NCI-H510A (cell line): ENCODE measurements around the gene ASCC2.
"Not testable (repeated sequence)": the region's sequence is repeated elsewhere in the genome, so short reads cannot be mapped to it uniquely, and the experiment has no call there.

Source experiments
- DNase-seq: peaks from one replicate; lab custom pipeline; 2025; lab: John Stamatoyannopoulos, UW

ASCC2 gene

GRCh38 chr22:29837741-29838598 is at the start of gene ASCC2:
ASCC2 (minus strand) TSS chr22:29838274; CDS start chr22:29832325, 5,949 bp downstream.
- peak; percentile 93 for DNase-seq

DNA sequence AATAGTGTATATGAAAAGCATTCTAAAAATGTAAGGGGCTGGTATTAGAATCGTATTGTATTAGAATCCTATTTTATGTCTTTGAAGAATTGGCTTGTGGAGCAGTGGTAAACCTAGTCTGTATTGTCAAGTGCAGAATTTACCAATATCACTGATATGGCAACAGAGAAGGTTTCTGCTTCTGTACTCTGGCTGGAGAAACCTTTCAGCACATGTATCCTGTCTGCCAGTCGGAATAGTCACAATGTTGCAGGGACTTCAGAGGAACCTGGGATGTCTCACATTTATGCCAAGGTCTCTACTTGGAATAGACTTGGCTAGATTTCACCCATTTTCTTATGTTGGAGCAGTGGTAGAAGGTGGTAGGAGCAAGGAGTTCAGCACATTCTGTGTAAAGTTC is 49.3 kb upstream of the ASCC2 start:
- no peak for DNase-seq

DNA sequence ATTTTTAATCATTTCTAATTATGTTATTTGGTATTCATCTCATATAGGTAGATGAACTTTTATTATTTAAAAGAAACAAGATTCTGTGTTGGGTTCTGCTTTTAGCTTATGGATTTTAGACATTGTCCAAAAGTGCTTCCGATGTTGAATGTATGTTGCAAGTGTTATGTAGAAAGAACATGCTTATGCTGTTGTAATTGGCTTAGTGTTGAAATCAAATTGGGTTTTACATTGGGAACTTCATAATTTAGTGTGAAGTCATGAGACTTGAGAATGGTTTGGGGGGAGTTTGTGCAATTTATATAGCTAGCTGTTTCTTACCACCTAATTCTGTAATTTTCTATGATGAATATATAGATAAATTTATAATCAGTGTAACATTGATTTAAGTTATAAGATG is 48.5 kb upstream of the ASCC2 start:
- DNase-seq, result no peak

DNA sequence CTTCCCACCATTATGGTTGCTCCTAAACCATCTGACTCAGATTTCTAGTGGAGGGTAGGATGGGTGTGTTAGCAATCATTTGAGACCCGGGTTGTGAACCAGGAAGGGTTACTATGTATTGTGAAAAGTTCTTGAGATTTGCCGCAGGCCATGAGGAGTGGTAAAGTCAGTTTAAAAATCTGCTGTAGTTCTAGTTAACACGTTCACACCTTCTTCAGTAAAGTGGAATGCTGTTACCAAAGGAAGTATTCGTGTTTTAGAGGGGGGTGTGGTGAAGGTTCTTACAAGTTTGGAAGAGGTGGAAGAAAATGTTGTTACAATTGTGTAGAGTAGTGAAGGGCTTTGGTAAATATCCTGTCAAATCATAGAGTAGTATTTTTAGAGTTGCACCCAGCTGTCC is 47.5 kb upstream of the ASCC2 start:
- no peak for DNase-seq

- no peak for DNase-seq
These were observed 45.7 kb upstream of the ASCC2 start for GRCh38 chr22:29883775-29884097.

DNA sequence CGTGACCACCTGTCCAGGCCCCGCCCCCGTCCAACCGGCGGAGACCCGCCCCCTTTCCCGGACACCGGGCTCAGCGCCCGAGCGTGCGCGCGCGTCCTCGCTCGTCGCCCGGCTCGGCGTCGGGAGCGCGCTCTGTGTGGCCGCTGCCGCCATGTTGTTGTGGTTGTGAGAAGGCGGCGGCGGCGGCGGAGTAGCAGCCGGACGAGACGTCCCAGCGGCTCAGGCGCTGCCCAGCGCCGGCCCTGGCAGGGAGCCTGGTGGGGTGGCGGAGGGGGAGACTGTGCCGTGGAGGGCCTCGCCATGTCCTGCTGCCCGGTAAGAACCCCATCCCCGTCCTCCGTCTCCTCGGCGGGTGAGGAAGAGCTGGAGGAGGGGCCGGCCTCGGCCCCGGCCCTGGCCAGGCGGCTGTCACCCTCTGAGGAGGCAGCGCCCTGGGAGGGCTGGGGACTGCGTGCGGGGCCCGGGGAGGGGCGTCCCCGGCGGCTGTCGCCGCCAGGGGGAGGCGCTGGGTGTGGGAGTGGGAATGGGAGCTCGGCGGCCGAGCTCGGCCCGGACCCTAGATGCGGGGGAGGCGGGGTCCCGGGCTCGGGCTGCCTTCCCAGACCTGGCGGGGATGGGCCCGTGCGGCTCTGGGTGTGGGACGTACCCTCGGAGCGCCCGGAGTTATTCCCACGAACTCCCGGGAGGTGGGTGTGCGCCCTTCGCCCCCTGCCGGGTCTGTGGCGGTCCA is 45.1 kb upstream of the ASCC2 start, which contains the start of gene MTMR3:
Gene MTMR3, plus strand, starts transcription at position 130 of the 730 bp plus-strand sequence. CDS start 87,886 bp downstream, outside the sequence.
- peak; percentile 66 for DNase-seq

DNA sequence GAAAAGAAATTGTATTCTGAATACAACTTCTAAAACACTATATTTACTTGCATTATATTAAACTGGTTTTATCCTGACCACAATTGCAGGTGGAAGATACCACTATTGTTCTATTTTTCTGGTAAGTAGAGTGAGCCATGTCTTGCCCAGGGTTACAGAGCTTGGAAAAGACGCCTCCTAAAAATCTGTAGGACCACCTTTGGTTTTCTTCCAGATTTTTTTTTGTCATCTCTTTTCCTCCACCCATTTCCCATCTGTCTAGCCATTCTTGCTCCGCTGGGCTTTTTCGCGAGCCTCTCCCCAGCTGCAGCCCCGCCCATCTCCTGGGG is 44.6 kb upstream of the ASCC2 start:
- DNase-seq, result no peak

DNA sequence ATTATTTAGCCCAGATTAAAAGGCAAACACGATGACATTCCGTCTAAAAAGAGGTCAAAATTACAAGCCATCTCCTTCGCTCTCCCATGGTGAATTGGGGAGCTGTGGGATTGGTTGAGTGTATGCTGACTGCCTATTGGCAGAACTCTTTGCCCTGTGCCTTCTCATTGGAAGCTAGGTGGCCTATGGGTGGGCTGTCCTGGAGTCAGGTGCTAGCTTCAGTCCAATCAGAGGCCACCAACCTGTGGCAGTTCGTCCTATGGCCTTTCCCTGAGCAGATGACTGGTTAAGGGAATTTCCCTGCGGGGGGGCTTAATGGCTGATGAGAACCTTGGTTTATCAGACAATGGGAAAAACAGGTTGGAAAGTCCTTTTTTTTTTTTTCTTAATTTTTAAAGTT is 41.7 kb upstream of the ASCC2 start:
- DNase-seq, result no peak

DNA sequence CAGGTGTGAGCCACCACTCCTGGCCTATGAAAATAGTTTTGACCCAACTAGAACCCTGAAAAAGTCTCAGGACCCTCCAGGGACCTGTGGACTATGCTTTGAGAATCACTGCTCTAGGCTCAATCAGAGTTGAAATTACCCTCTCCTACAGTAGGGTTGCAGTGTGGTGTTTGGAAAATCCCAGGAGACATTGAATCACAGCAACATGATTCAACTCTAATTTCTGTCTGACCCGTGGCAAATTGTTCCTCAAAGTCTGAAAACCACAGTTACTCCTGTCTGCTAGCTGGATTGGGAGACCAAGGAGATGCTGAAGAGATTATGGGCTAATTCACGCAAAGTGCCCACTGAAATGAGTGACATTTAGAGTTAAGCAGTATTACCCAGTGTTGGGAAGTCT is 39.5 kb upstream of the ASCC2 start:
- no peak for DNase-seq

GRCh38 chr22:29873943-29874342 is 35.9 kb upstream of the ASCC2 start:
- no peak for DNase-seq

DNA sequence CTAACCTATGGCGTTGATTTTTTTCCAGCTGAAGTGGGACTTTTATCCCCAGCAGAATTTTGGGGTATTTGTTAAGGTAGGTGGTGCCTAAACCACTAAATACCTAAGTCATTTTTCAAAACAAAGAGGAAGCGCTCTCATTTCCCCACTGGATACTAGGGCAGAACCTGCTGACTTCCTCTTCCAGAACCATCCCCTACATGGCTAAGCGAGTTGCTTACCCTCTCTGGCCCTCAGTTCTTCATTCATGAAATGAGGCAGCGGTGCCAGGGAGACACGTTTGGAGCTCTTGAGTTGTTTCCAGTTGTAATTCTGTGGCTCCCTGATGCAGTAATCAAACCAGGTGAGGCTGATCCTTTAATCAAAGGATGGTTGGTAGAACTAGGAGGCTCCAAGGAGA is 34.9 kb upstream of the ASCC2 start:
- DNase-seq, result no peak

- no peak for DNase-seq
These were observed 34.2 kb upstream of the ASCC2 start for GRCh38 chr22:29872144-29872893.

DNA sequence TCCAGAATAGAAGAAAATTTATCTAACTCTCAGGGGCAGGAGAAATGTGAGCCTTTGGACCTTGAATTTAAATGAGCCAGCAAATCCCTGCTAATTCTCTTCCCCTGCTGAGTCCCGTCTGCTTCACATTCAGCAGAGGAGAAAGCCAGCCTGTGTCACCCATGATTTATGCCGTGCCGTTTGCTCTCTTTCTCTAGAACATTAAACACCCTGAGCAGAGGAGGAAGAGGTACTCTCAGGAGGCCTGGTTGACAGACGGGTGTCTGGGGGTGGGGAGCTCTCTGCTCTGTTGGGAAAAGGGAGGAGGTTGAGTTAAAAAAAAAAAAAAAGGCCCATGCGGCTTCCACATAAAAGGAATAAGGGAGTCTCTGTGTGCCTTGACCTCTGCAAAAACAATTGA is 33.6 kb upstream of the ASCC2 start:
- DNase-seq, result peak; percentile 5

- DNase-seq, result no peak
These were observed 32.5 kb upstream of the ASCC2 start for GRCh38 chr22:29870574-29870973.

- no peak for DNase-seq
These were observed 29.8 kb upstream of the ASCC2 start for GRCh38 chr22:29867851-29868250.

DNA sequence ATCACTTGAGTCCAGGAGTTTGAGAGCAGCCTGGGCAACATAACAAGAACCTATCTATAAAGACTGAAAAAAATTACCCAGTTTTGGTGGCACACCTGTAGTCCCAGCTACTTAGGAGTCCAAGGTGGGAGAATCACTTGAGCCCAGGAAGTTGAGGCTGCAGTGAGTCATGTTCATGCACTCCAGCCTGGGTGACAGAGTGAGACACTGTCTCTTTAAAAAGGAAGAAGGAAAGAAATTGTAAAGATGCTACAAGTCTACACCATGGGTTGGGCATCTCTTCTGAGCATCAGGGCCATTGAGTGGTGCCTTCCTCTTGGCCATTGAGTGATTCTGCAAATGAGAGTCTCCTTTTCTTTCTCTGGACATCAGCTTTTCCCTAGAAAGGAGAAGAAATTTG is 29.2 kb upstream of the ASCC2 start:
- DNase-seq, result no peak

DNA sequence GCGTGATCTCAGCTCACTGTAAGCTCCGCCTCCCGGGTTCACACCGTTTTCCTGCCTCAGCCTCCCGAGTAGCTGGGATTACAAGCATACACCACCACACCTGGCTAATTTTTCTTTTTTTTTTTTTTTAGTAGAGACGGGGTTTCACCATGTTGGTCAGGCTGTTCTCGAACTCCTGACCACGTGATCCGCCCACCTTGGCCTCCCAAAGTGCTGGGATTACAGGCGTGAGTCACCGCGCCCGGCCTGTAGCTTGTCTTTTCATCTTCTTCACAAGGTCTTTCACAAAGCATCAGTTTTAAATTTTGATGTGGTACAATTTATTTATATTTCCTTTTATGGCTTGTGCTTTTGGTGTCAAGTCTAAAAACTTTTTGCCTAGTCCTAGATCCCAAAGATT is 27.5 kb upstream of the ASCC2 start:
- DNase-seq, result not testable (repeated sequence)

DNA sequence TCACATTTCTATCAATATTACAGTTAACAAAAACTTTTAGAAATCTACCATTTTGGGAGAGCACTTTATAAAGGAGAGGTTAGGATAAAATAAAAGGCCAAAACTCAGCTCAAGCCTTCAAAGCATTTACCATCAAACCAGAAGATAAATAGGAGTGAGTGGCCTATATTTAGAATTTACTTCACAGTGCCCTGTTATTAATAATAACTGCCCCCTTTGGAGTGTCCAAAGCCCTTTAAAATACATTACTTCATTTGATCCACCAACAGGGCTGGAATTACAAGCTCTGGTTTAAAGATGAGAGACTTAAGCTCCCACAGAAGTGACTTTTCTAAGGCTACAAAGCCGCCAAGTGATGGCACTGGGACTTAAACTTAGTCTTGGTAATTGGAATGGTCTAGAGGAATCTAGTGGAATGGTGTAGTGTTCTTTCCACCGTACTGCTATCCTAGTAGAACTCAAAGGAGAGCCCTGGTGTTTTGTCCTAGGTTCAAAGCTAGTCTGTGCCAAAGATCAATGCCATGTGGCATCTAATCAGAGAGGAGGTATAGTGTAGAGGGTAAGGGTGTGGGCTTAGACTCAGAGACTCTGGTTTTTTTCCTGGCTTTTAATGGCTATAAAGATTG is 23.7 kb upstream of the ASCC2 start:
- no peak for DNase-seq

DNA sequence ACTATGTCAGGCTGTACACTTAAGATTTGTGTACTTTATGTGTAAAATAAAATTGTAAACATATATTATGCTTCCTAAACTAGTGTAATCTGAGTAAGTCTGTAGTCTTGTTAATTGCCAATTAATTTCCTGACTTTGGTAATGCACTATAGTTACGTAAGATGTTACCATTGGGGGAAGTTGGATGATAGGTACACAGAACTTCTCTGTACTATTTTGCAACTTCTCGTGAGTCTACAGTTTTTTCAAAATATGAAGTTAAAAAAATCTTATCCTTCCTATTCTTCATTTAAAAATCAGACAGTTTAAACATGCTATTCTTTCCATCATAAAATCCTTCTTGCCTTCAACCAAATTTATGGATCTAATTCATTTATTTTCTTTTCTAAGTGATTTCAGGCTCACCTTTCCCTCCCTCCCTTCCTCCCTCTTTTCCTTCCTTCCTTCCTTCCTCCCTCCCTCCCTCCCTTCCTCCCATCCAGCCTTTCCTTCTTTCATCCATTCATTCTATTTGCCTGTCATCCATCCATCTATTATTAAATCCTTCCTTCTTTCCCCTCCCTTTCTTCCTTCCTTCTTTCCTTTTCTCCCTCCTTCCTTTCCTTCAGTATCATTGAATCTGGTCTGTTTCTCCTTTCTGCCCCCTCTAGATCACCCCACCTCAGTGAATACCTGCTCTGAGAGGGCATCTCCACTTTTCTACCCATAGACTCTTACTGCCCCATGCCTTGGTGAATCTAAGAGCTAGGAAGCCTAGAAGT is 22.1 kb upstream of the ASCC2 start:
- no peak for DNase-seq

GRCh38 chr22:29859030-29859429 is 21.0 kb upstream of the ASCC2 start:
- not testable (repeated sequence) for DNase-seq

DNA sequence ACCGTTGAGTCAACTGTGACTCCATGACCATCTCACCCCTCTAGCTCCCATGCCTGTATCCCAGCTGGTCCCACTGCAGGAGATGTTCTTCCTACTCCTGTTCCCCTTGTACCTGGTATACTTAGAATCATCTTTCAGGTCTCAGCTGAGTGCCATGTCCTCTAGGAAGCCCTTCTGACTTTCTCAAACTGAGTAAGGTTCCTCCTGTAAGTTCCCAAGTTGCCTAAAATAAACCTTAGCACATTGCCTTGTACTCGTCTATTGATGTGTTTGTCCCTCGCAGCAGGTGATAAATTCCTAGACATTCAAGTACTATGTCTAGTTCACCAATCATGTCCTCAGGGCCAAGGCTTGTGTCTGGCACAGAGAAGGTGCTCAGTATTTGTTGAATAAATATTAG is 18.4 kb upstream of the ASCC2 start:
- DNase-seq, result no peak
